Aorta (tissue), 5 donors: ENCODE data around the gene ABHD16B. TPM values are rescaled to one million over a fixed set of nuclear protein-coding genes. Genes with fewer than 3 reads are reported as not detected.

ENCODE experiments used
- ATAC-seq: fragments of 200-7000 bp; cut with Tn5 transposase; one replicate; pipeline ENCODE4 v1.9.1; 2022; ENCODE audit warnings: moderate library complexity; ENCODE audit not compliant: low FRiP score
- DNase-seq, 2 donors: peaks; one replicate each; pipeline ENCODE4 v3.0.0-alpha.2; 2020
- H3K27ac ChIP-seq, 2 donors: one replicate each; pipeline ENCODE4 v1.5.1; 2013; ENCODE audit warnings: low read length in 2 of 2, mild to moderate bottlenecking in 2 of 2, moderate library complexity in 2 of 2, control low read depth in 1 of 2, inconsistent platforms in 1 of 2, low read depth in 1 of 2
- H3K27me3 ChIP-seq, 2 donors: one replicate each; pipeline ENCODE4 v1.6.1; 2013; ENCODE audit warnings: control low read depth in 1 of 2, low read length in 1 of 2, mild to moderate bottlenecking in 1 of 2, moderate library complexity in 1 of 2; ENCODE audit not compliant: insufficient read depth in 2 of 2, control insufficient read depth in 1 of 2
- H3K36me3 ChIP-seq, 2 donors: one replicate each; pipeline ENCODE4 v1.6.1; 2013; ENCODE audit warnings: control low read depth in 1 of 2, low read length in 1 of 2, mild to moderate bottlenecking in 1 of 2; ENCODE audit not compliant: insufficient read depth in 2 of 2, control insufficient read depth in 1 of 2
- H3K4me1 ChIP-seq, 2 donors: one replicate each; pipeline ENCODE4 v1.6.1; 2013; ENCODE audit warnings: low read length in 2 of 2, control low read depth in 1 of 2, mild to moderate bottlenecking in 1 of 2, moderate library complexity in 1 of 2; ENCODE audit not compliant: insufficient read depth in 2 of 2, control insufficient read depth in 1 of 2
- H3K4me3 ChIP-seq, 2 donors: one replicate each; pipeline ENCODE4 v1.5.1; 2013; ENCODE audit warnings: low read length in 2 of 2, control low read depth in 1 of 2, mild to moderate bottlenecking in 1 of 2
- H3K9me3 ChIP-seq: one replicate; pipeline ENCODE4 v1.6.1; 2013; ENCODE audit warnings: mild to moderate bottlenecking, low read length; ENCODE audit not compliant: control insufficient read depth
- WGBS, 2 donors: extraction: QIAGEN DNeasy Blood & Tissue Kit; methylation state at CpG; one replicate each; pipeline ENCODE4 v1.1.7; 2013; 5-methylcytosine and 5-hydroxymethylcytosine counted together
- intact Hi-C, 2 donors: fragments of 100-400 bp; cut with DNase I; formaldehyde crosslinking; loops; one replicate each; pipeline versions ENCODE4 v1.14.2 to v1.15.0; 2022
- long read RNA-seq, 2 donors: library from polyadenylated mRNA; unstranded; transcript quantifications; one replicate each; pipeline ENCODE4 v2.0.0, GENCODE V29; 2020 to 2021
- polyA plus RNA-seq, 2 donors: library from polyadenylated mRNA; stranded (reverse); fragments of 200-250 nt; gene quantifications; one replicate each; pipeline ENCODE4 v1.2.3, GENCODE V29; 2013
- total RNA-seq, 2 donors: library from RNA; stranded (reverse); fragmentation: NEBNext Ultra II Directional; extraction: Animal tissue kit (Norgen Biotek cat#: 25700); gene quantifications; one replicate each; pipeline ENCODE4 v1.2.1, GENCODE V29; 2021
- donor health status: healthy with polysubstance abuse.
- donor health status: Bipolar disorder and iron deficiency.
- donor health status: DM: no; HTN: no; CAD: no.
- donor health status: DM: no; HTN: no; CAD: no.
- donor health status: DM: yes; HTN: yes; CAD: no.

The ABHD16B gene
- not detected for total RNA-seq
- under 1 TPM in 1 of 2 donors, not detected in 1; 0.38 TPM for polyA plus RNA-seq
- long read RNA-seq, donor 1, result 0 reads
- long read RNA-seq, donor 2, partial matches to known transcripts, result 0 of 2 reads
- long read RNA-seq, donor 2, other reads (novel, unspliced or antisense), result 0 of 2 reads

- H3K9me3 ChIP-seq, result no peaks in the 10 kb centered on the region
- peaks cover 0 to 2% of the 10 kb centered on the region in 2 donors for H3K36me3 ChIP-seq
- DNase-seq, result peak in 1 of 2 donors; percentile 76
- H3K4me3 ChIP-seq, result no peak within 1 kb of the TSS
- WGBS, 2 donors, result 96 to 97% methylated on average over 59 of the region's 59 CpGs
- intact Hi-C loops, result loop anchor here (5.0 kb wide), 2 partner anchors 74 to 324 kb away; partner anchors contain the start of gene PTK6 (in 1 of the 2)
- no peak for ATAC-seq
- no peaks in the 10 kb centered on the region for H3K4me1 ChIP-seq
- H3K27me3 ChIP-seq, result no peaks in the 10 kb centered on the region
- no peak within 1 kb of the TSS for H3K27ac ChIP-seq
Measured at GRCh38 chr20:63861365-63861934, at the start of gene ABHD16B. ABHD16B (plus strand) TSS chr20:63861498; CDS start chr20:63861541, 43 bp downstream.

- intact Hi-C loops, result no loop called here
- 73 to 80% methylated on average over 8 of the region's 8 CpGs for WGBS, 2 donors
- Histone ChIP-seq H3K36me3 (no peaks in the 10 kb centered on the region), H3K4me1 (no peaks in the 10 kb centered on the region), H3K9me3 (no peaks in the 10 kb centered on the region), H3K27ac (no peak overlapping the region), H3K4me3 (no peak overlapping the region), H3K27me3 (no peaks in the 10 kb centered on the region)
- DNase-seq (no peak), ATAC-seq (no peak)
Measured at GRCh38 chr20:63814891-63815614, 46.2 kb upstream of the ABHD16B start.

GRCh38 chr20:63815615-63816253 lies 45.6 kb upstream of the ABHD16B start:
- intact Hi-C loops, result no loop called here
- no peak for DNase-seq

GRCh38 chr20:63819224-63819921 lies 41.9 kb upstream of the ABHD16B start:
- H3K27ac ChIP-seq, result no peak overlapping the region
- no peak for DNase-seq

More at GRCh38 chr20:63815615-63816253, 45.6 kb upstream of the ABHD16B start:
- 82 to 99% methylated on average over 8 to 14 of the region's 14 CpGs for WGBS, 2 donors
- H3K36me3 ChIP-seq, result no peaks in the 10 kb centered on the region
- H3K27ac ChIP-seq, result no peak overlapping the region
- no peaks in the 10 kb centered on the region for H3K4me1 ChIP-seq
- no peak overlapping the region for H3K4me3 ChIP-seq
- ATAC-seq, result no peak
- no peaks in the 10 kb centered on the region for H3K27me3 ChIP-seq
- no peaks in the 10 kb centered on the region for H3K9me3 ChIP-seq

GRCh38 chr20:63821811-63822210 lies 39.5 kb upstream of the ABHD16B start:
- intact Hi-C loops, result no loop called here
- DNase-seq (no peak), ATAC-seq (no peak)
- H3K4me1 ChIP-seq, result no peaks in the 10 kb centered on the region
- 94 to 95% methylated on average over 8 of the region's 8 CpGs for WGBS, 2 donors
- no peak overlapping the region for H3K27ac ChIP-seq
- H3K4me3 ChIP-seq, result no peak overlapping the region
- no peaks in the 10 kb centered on the region for H3K36me3 ChIP-seq
- H3K9me3 ChIP-seq, result no peaks in the 10 kb centered on the region
- no peaks in the 10 kb centered on the region for H3K27me3 ChIP-seq

More at GRCh38 chr20:63819224-63819921, 41.9 kb upstream of the ABHD16B start:
- Histone ChIP-seq H3K36me3 (no peaks in the 10 kb centered on the region), H3K4me3 (no peak overlapping the region), H3K4me1 (no peaks in the 10 kb centered on the region), H3K9me3 (no peaks in the 10 kb centered on the region), H3K27me3 (no peaks in the 10 kb centered on the region)
- intact Hi-C loops, result no loop called here
- ATAC-seq, result no peak
- 64 to 71% methylated on average over 24 of the region's 24 CpGs for WGBS, 2 donors

- ATAC-seq (no peak), DNase-seq (no peak)
- Histone ChIP-seq H3K27me3 (no peaks in the 10 kb centered on the region), H3K4me3 (no peak overlapping the region), H3K9me3 (no peaks in the 10 kb centered on the region), H3K36me3 (no peaks in the 10 kb centered on the region), H3K27ac (no peak overlapping the region), H3K4me1 (no peaks in the 10 kb centered on the region)
- WGBS, 2 donors, result 89 to 91% methylated on average over 15 of the region's 15 CpGs
- intact Hi-C loops, result no loop called here
Measured at GRCh38 chr20:63822276-63822696, 39.0 kb upstream of the ABHD16B start.

- no peak for DNase-seq
- Histone ChIP-seq H3K36me3 (no peaks in the 10 kb centered on the region), H3K27me3 (no peaks in the 10 kb centered on the region), H3K4me3 (no peak overlapping the region), H3K4me1 (no peaks in the 10 kb centered on the region), H3K9me3 (no peaks in the 10 kb centered on the region), H3K27ac (no peak overlapping the region)
- intact Hi-C loops, result no loop called here
- no peak for ATAC-seq
- WGBS, 2 donors, result 63 to 66% methylated on average over 12 of the region's 12 CpGs
Measured at GRCh38 chr20:63823691-63824311, 37.5 kb upstream of the ABHD16B start.
